ENCODE data around the gene TMC1. TPM values are rescaled to one million over a fixed set of nuclear protein-coding genes. Genes with fewer than 3 reads are reported as not detected.
"Not testable (repeated sequence)": the region's sequence is repeated elsewhere in the genome, so short reads cannot be mapped to it uniquely, and the experiment has no call there.

TMC1 gene
- total RNA-seq, 6 donors from 2014 or later = 0.67 TPM; not detected in 5

GRCh38 chr9:72839085-72839484, 317.7 kb downstream of the TMC1 start:
- TF ChIP-seq EP300 (IDR thresholded peaks at IDR 0.05) = no peak
- TF ChIP-seq POLR2AphosphoS5 (IDR thresholded peaks at IDR 0.05) = no peak
- no peak for TF ChIP-seq POLR2A (IDR thresholded peaks at IDR 0.05)
- TF ChIP-seq, protein P1, sequence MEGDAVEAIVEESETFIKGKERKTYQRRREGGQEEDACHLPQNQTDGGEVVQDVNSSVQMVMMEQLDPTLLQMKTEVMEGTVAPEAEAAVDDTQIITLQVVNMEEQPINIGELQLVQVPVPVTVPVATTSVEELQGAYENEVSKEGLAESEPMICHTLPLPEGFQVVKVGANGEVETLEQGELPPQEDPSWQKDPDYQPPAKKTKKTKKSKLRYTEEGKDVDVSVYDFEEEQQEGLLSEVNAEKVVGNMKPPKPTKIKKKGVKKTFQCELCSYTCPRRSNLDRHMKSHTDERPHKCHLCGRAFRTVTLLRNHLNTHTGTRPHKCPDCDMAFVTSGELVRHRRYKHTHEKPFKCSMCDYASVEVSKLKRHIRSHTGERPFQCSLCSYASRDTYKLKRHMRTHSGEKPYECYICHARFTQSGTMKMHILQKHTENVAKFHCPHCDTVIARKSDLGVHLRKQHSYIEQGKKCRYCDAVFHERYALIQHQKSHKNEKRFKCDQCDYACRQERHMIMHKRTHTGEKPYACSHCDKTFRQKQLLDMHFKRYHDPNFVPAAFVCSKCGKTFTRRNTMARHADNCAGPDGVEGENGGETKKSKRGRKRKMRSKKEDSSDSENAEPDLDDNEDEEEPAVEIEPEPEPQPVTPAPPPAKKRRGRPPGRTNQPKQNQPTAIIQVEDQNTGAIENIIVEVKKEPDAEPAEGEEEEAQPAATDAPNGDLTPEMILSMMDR (IDR thresholded peaks at IDR 0.05) = no peak
- DNase-seq (no peak), ATAC-seq (ENCODE audit: low FRiP score in 2 of 2) (no peak)
- no peaks in the 10 kb centered on the region for H3K4me1 ChIP-seq
- H3K9me3 ChIP-seq = no peaks in the 10 kb centered on the region
- 39 to 64% methylated on average over 3 of the region's 3 CpGs for WGBS, 2 donors
- no peaks in the 10 kb centered on the region for H3K36me3 ChIP-seq
- H3K27ac ChIP-seq = no peak overlapping the region
- no peaks in the 10 kb centered on the region for H3K27me3 ChIP-seq
- H3K4me3 ChIP-seq = no peak overlapping the region

DNA sequence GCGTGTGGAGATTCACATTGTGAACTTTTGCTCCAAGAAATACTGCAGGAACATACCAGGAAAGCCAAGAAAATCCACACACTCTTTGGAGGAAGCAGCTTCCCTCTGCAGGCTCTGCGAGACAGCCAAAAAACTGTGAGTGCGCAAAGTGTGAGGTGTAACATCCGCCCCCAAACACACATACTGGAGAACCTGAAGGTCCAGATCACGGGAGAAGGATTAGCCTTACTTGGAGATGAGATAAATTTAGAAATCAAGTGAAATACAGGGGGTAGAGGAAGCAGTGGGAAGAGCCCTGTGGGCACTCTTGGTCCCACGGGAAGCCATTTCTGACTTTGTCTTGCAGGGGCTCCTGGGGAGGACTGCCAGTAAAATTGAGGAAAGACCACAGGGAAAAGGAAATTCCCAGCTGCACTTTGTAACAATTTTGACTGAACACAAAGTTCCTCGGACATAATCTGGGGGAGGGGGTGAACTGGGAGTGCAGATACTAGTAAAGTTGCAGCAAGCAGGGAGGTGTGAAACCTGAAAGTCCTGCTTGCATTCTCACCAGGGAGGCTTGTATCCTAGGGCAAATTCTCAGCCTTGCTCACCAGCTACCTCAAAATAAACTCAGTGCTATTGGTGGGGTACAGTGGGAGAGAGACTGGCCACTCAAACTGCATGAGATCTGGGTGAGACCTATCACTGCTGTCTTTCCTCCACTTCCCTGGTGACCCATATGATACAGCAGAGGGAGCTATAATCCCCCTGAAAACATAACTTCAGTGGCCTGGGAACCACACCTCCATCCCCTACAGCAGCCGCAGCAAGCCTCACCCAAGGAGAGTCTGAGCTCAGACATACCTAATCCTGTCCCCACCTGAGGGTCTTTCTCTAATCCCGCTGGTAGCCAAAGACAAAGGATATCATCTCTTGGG, 322.4 kb downstream of the TMC1 start:
- H3K27me3 ChIP-seq = no peaks in the 10 kb centered on the region
- ATAC-seq (ENCODE audit: low FRiP score in 2 of 2) = no peak
- no peak overlapping the region for H3K4me3 ChIP-seq
- H3K4me1 ChIP-seq = no peaks in the 10 kb centered on the region
- H3K9me3 ChIP-seq = peaks cover 0 to 5% (median 3%) of the 10 kb centered on the region in 4 donors
- no peak for DNase-seq
- no peak overlapping the region for H3K27ac ChIP-seq
- no peak for TF ChIP-seq EP300 (IDR thresholded peaks at IDR 0.05)
- TF ChIP-seq POLR2A (IDR thresholded peaks at IDR 0.05) = no peak
- TF ChIP-seq, protein P1 (IDR thresholded peaks at IDR 0.05) = no peak
- no peak for TF ChIP-seq POLR2AphosphoS5 (IDR thresholded peaks at IDR 0.05)
- 69 to 79% methylated on average over 9 of the region's 9 CpGs for WGBS, 2 donors
- no peaks in the 10 kb centered on the region for H3K36me3 ChIP-seq

GRCh38 chr9:72844440-72844768, 323.0 kb downstream of the TMC1 start:
- H3K36me3 ChIP-seq = no peaks in the 10 kb centered on the region
- peaks cover 0 to 5% (median 3%) of the 10 kb centered on the region in 4 donors for H3K9me3 ChIP-seq
- TF ChIP-seq, protein P1 (IDR thresholded peaks at IDR 0.05) = no peak
- TF ChIP-seq POLR2AphosphoS5 (IDR thresholded peaks at IDR 0.05) = no peak
- TF ChIP-seq POLR2A (IDR thresholded peaks at IDR 0.05) = no peak
- no peak for TF ChIP-seq EP300 (IDR thresholded peaks at IDR 0.05)
- 93 to 100% methylated on average over 1 of the region's 1 CpG for WGBS, 2 donors
- H3K27me3 ChIP-seq = no peaks in the 10 kb centered on the region
- no peak overlapping the region for H3K27ac ChIP-seq
- no peak for DNase-seq
- no peaks in the 10 kb centered on the region for H3K4me1 ChIP-seq
- no peak overlapping the region for H3K4me3 ChIP-seq
- no peak for ATAC-seq (ENCODE audit: low FRiP score in 2 of 2)

GRCh38 chr9:72845052-72845451, 323.6 kb downstream of the TMC1 start:
- not testable (repeated sequence) for H3K36me3 ChIP-seq; H3K9me3 ChIP-seq; ATAC-seq (ENCODE audit: low FRiP score in 2 of 2); H3K27ac ChIP-seq; DNase-seq; H3K27me3 ChIP-seq; H3K4me1 ChIP-seq; H3K4me3 ChIP-seq
- 90 to 93% methylated on average over 3 of the region's 3 CpGs for WGBS, 2 donors

GRCh38 chr9:72850209-72850608, 328.8 kb downstream of the TMC1 start:
- not testable (repeated sequence) for H3K4me1 ChIP-seq; H3K27me3 ChIP-seq; ATAC-seq (ENCODE audit: low FRiP score in 2 of 2); H3K9me3 ChIP-seq; H3K36me3 ChIP-seq; H3K4me3 ChIP-seq; H3K27ac ChIP-seq; DNase-seq
- 79 to 91% methylated on average over 4 of the region's 4 CpGs for WGBS, 2 donors

GRCh38 chr9:72855321-72855720, 333.9 kb downstream of the TMC1 start:
- DNase-seq = no peak
- WGBS, 2 donors = 96 to 97% methylated on average over 1 of the region's 1 CpG
- ATAC-seq (ENCODE audit: low FRiP score in 2 of 2) = no peak
- Histone ChIP-seq H3K36me3 (no peaks in the 10 kb centered on the region), H3K9me3 (no peaks in the 10 kb centered on the region), H3K27me3 (no peaks in the 10 kb centered on the region), H3K4me1 (peaks cover 4 to 13% (median 9%) of the 10 kb centered on the region in 4 donors), H3K4me3 (no peak overlapping the region), H3K27ac (no peak overlapping the region)
- TF ChIP-seq POLR2A (IDR thresholded peaks at IDR 0.05) (no peak), EP300 (IDR thresholded peaks at IDR 0.05) (no peak), POLR2AphosphoS5 (IDR thresholded peaks at IDR 0.05) (no peak)
- TF ChIP-seq, protein P1 (IDR thresholded peaks at IDR 0.05) = no peak

All from upper lobe of left lung (tissue), 6 donors.